ENCODE results near the gene FAM227B.

DNA sequence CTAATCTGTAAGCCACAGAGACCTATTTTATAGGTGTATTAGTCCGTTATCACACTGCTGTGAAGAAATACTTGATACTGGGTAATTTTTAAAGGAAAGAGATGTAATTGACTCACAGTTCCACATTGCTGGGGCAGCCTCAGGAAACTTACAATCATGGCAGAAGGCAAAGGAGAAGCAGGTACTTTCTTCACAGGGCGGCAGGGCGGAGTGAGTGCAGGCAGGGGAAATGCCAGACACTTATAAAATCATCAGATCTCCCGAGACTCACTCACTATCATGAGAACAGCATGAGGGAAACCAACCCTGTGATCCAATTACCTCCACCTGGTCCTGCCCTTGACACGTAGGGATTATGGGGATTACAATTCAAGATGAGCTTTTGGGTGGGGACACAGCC lies 341.9 kb downstream of the FAM227B start:
- no peak for TF ChIP-seq POLR2A (IDR thresholded peaks at IDR 0.05)
- TF ChIP-seq, protein P1, sequence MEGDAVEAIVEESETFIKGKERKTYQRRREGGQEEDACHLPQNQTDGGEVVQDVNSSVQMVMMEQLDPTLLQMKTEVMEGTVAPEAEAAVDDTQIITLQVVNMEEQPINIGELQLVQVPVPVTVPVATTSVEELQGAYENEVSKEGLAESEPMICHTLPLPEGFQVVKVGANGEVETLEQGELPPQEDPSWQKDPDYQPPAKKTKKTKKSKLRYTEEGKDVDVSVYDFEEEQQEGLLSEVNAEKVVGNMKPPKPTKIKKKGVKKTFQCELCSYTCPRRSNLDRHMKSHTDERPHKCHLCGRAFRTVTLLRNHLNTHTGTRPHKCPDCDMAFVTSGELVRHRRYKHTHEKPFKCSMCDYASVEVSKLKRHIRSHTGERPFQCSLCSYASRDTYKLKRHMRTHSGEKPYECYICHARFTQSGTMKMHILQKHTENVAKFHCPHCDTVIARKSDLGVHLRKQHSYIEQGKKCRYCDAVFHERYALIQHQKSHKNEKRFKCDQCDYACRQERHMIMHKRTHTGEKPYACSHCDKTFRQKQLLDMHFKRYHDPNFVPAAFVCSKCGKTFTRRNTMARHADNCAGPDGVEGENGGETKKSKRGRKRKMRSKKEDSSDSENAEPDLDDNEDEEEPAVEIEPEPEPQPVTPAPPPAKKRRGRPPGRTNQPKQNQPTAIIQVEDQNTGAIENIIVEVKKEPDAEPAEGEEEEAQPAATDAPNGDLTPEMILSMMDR (IDR thresholded peaks at IDR 0.05), result no peak
- no peak for TF ChIP-seq POLR2AphosphoS5 (IDR thresholded peaks at IDR 0.05)
